GM12873 (cell line): Measurements from ENCODE around the gene TNKS1BP1.

Experiments used
- CTCF ChIP-seq: IDR thresholded peaks from 2 replicates; pipeline ENCODE4 v1.5.1; 2012; ENCODE audit warnings: low read depth, mild to moderate bottlenecking, moderate library complexity, low read length, control low read depth; ENCODE audit not compliant: insufficient read depth; ENCODE audit errors: missing control alignments

Gene TNKS1BP1

DNA sequence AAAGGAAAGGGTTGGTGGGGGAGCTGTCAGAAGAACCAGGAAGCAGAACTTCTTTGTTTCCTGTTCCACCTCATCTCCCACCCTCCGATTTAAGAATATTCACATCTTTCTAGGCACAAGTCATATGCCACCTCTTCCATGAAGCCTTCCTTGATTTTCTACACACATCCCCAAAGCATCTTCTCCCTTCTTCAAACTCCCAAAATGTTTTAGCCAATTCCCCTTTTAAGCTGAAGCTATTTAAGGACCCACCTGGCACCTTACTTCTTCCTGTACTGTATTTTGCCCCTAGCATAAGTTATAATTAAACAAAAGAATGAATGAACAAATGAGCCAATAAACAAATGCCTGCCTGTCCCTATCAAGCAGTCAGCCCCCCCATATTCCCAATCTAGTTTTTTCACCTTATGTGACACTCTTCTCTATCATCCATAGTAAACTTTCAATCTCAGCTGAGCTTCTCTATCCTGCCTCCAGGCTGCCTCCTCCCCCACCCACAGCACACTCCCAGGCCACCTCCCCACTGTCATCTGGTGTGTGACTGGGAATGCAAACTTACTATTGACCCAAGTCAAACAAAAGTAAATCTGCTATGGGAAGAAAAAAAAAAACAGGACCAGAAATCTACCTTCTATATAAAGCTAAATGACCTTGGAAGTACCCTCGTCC lies 3.9 kb downstream of the TNKS1BP1 start:
- no peak for TF ChIP-seq CTCF

GRCh38 chr11:57320067-57320718 lies 4.6 kb downstream of the TNKS1BP1 start:
- TF ChIP-seq CTCF: no peak

GRCh38 chr11:57318178-57318577 lies 6.6 kb downstream of the TNKS1BP1 start:
- TF ChIP-seq CTCF: no peak

DNA sequence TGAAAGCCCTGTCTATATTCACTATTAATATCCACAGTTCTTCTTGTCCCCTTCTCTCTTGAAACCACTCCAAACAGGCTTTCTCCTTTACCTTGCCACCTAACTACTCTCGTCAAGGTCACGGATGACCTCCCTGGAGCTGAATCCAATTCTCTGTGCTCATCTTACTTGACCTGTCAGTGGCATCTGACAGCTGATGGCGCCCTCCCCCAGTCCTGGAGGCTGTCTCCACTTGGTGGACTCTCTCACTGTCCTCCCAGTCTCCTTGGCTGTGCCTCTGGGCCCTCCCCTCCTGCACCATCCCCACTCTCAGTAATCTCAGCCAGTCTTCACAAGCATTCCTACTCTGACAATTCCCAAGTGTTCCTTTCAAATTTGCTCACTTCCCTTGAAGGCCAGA lies 8.7 kb downstream of the TNKS1BP1 start:
- TF ChIP-seq CTCF: no peak

- TF ChIP-seq CTCF: no peak
Measured at GRCh38 chr11:57315491-57315890, 9.3 kb downstream of the TNKS1BP1 start.

DNA sequence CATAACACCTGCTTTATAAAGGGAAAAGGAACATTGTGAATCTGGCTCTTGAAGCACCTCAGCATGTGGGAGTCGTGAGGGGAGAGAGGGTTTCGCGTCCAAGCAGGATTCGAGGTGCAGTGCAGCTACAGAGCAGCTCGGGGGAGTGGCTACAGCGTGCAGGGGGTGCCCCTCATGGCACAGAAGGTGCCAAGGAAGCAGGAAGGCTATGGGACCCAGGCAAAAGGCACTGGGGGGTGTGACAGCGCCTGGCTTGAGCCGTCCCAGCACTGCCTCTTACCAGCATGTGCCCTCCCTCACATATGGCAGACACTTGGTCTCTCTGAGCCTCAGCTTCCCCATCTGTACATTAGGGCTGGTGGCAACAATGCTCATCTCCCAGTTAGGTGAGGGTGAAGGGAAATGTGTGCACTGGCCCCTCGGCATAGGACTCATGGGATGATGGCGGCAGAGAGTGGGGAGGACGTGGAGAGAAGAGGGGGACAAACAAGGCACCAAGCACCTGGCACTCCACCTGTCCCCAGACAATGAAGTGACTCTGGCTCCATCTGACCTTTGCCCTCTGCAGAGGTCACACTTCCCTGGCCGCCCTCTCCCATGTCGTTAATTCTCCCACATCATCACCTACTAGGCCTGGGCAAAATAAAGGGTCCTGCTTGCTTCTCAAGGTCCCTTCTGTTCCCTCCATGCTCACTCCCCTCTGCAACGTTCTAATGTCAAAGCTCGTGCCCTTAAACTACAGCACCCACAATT lies 10.4 kb downstream of the TNKS1BP1 start:
- TF ChIP-seq CTCF: no peak

GRCh38 chr11:57313788-57314135 lies 11.0 kb downstream of the TNKS1BP1 start:
- TF ChIP-seq CTCF: no peak
